Stimulated activated CD8-positive, alpha-beta memory T cell treated with anti-CD3 and anti-CD28 coated beads, Interleukin-12 subunit alpha, Interleukin-12 subunit beta, amount 100 ng/mL, for 4 hours (primary cell): ENCODE measurements around the gene GNAS.
"Not testable (repeated sequence)": the region's sequence is repeated elsewhere in the genome, so short reads cannot be mapped to it uniquely, and the experiment has no call there.

Experiments used
- DNase-seq: peaks from one replicate; pipeline ENCODE4 v3.0.0-alpha.2; 2020; ENCODE audit warnings: low read depth

The GNAS gene

GRCh38 chr20:58927490-58928061 lies 75.1 kb downstream of the GNAS start:
- no peak for DNase-seq

GRCh38 chr20:58930496-58930895 lies 78.0 kb downstream of the GNAS start:
- no peak for DNase-seq

GRCh38 chr20:58932170-58932569 lies 79.7 kb downstream of the GNAS start:
- no peak for DNase-seq

- no peak for DNase-seq
Observed at GRCh38 chr20:58938078-58938477, 85.6 kb downstream of the GNAS start.

GRCh38 chr20:58938541-58938940 lies 86.0 kb downstream of the GNAS start:
- no peak for DNase-seq

GRCh38 chr20:58941471-58941870 lies 89.0 kb downstream of the GNAS start:
- DNase-seq: no peak

- DNase-seq: no peak
Observed at GRCh38 chr20:58942549-58942948, 90.0 kb downstream of the GNAS start.

- no peak for DNase-seq
Observed at GRCh38 chr20:58944610-58945009, 92.1 kb downstream of the GNAS start.

- no peak for DNase-seq
Observed at GRCh38 chr20:58945965-58946631, 93.6 kb downstream of the GNAS start.

- not testable (repeated sequence) for DNase-seq
Observed at GRCh38 chr20:58947797-58948388, 95.4 kb downstream of the GNAS start.

GRCh38 chr20:58950603-58951002 lies 98.1 kb downstream of the GNAS start:
- DNase-seq: no peak

- no peak for DNase-seq
Observed at GRCh38 chr20:58953050-58953449, 100.5 kb downstream of the GNAS start.

GRCh38 chr20:58956078-58956477 lies 103.6 kb downstream of the GNAS start:
- DNase-seq: no peak

GRCh38 chr20:58959652-58960051 lies 107.1 kb downstream of the GNAS start:
- DNase-seq: no peak
